Measurements from ENCODE around the gene RBBP4. TPM values are rescaled to one million over a fixed set of nuclear protein-coding genes. Genes with fewer than 3 reads are reported as not detected.
"Not testable (repeated sequence)": the region's sequence is repeated elsewhere in the genome, so short reads cannot be mapped to it uniquely, and the experiment has no call there.

RBBP4 gene
- total RNA-seq, 1 donor from 2014 or later: 186 TPM

DNA sequence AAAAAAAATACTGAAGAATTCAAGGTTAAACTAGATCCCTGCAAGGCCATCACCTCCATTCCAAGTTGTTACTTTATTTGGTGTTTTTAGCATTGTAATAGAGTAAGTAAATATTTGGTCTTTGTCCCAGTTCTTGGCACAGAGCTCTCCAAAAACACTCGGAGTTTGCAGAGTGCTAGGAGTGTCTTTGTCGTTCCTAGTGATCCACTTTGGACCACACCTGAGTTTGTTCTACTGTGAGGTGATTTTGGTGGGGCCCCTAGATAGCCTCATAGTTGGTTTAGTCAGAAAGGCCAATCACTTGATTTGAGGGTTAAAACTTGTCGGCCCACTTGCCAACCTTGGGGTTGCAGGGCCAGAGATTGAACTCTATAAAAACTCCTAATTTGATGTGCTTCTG is 25.9 kb downstream of the RBBP4 start:
- Histone ChIP-seq H3K79me2 (ENCODE audit: insufficient read depth, low read length) (peaks cover 5% of the 10 kb centered on the region), H3K4me1 (ENCODE audit: insufficient read depth, low read length) (no peaks in the 10 kb centered on the region), H3K4me3 (ENCODE audit: insufficient read depth, low read depth, low read length) (no peak overlapping the region), H3K9ac (ENCODE audit: low read length) (no peak overlapping the region), H3K27ac (ENCODE audit: low read depth, low read length) (no peak overlapping the region), H3K36me3 (ENCODE audit: insufficient read depth, low read length) (peaks cover 61% of the 10 kb centered on the region), H3K9me3 (ENCODE audit: insufficient read depth, low read depth, low read length) (no peaks in the 10 kb centered on the region), H4K20me1 (ENCODE audit: insufficient read depth, low read length) (peaks cover 26% of the 10 kb centered on the region), H3K4me2 (ENCODE audit: low read length) (no peak overlapping the region), H2AFZ (ENCODE audit: low read depth, low read length) (no peak overlapping the region), H3K27me3 (ENCODE audit: insufficient read depth, low read length) (no peaks in the 10 kb centered on the region)
- Mint-ChIP-seq H3K27ac (ENCODE audit: unreplicated experiment) (no peak overlapping the region), H3K9me3 (ENCODE audit: unreplicated experiment) (no peaks in the 10 kb centered on the region), H3K4me3 (ENCODE audit: unreplicated experiment) (no peak overlapping the region), H3K36me3 (ENCODE audit: low read depth, unreplicated experiment) (peaks cover 22% of the 10 kb centered on the region), H3K4me1 (ENCODE audit: low read depth, unreplicated experiment) (no peaks in the 10 kb centered on the region), H3K27me3 (ENCODE audit: low read depth, unreplicated experiment) (no peaks in the 10 kb centered on the region)
- FAIRE-seq (no peak), DNase-seq (ENCODE audit: low read depth) (no peak)
- TF ChIP-seq EZH2 (IDR thresholded peaks at IDR 0.05; ENCODE audit: insufficient read depth, low read length): no peak
- no peak for TF ChIP-seq CTCF (IDR thresholded peaks at IDR 0.05; ENCODE audit: insufficient read depth, low read depth, low read length)

- not testable (repeated sequence) for H3K27ac ChIP-seq (ENCODE audit: low read depth, low read length); H3K4me2 ChIP-seq (ENCODE audit: low read length); H3K4me1 ChIP-seq (ENCODE audit: insufficient read depth, low read length); FAIRE-seq; H3K27me3 ChIP-seq (ENCODE audit: insufficient read depth, low read length); H3K4me1 Mint-ChIP-seq (ENCODE audit: low read depth, unreplicated experiment); H3K9me3 Mint-ChIP-seq (ENCODE audit: unreplicated experiment); H3K27me3 Mint-ChIP-seq (ENCODE audit: low read depth, unreplicated experiment); H3K27ac Mint-ChIP-seq (ENCODE audit: unreplicated experiment); H3K4me3 Mint-ChIP-seq (ENCODE audit: unreplicated experiment); H3K79me2 ChIP-seq (ENCODE audit: insufficient read depth, low read length); H3K9ac ChIP-seq (ENCODE audit: low read length); DNase-seq (ENCODE audit: low read depth); H3K9me3 ChIP-seq (ENCODE audit: insufficient read depth, low read depth, low read length); H2AFZ ChIP-seq (ENCODE audit: low read depth, low read length); H3K4me3 ChIP-seq (ENCODE audit: insufficient read depth, low read depth, low read length)
- peaks cover 43% of the 10 kb centered on the region for H4K20me1 ChIP-seq (ENCODE audit: insufficient read depth, low read length)
- H3K36me3 Mint-ChIP-seq (ENCODE audit: low read depth, unreplicated experiment): peaks cover 20% of the 10 kb centered on the region
- peaks cover 62% of the 10 kb centered on the region for H3K36me3 ChIP-seq (ENCODE audit: insufficient read depth, low read length)
Observed at GRCh38 chr1:32679993-32680392, 29.0 kb downstream of the RBBP4 start.

DNA sequence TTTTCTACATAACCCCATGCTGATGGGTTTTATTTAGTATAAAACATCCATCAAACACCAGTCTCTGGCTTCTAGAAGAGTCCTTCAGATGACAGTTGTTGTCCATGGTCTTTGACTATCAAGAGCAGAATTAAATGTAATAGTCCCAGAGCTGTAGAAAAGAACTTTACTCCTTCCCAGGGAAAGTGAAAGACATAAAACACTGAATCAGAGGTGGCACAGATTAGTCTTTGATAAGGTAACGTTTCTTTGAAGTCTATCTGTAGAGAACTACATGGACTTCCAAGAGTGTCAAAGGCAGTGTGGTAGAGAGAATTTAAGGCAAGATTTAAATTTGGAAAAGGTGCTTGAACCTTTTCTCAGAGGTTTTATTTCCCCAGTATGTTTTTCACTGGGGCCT is 29.6 kb downstream of the RBBP4 start:
- H3K4me1 ChIP-seq (ENCODE audit: insufficient read depth, low read length): no peaks in the 10 kb centered on the region
- H3K27me3 ChIP-seq (ENCODE audit: insufficient read depth, low read length): no peaks in the 10 kb centered on the region
- no peak for DNase-seq (ENCODE audit: low read depth)
- H3K4me3 ChIP-seq (ENCODE audit: insufficient read depth, low read depth, low read length): no peak overlapping the region
- H3K4me2 ChIP-seq (ENCODE audit: low read length): no peak overlapping the region
- Mint-ChIP-seq H3K27ac (ENCODE audit: unreplicated experiment) (no peak overlapping the region), H3K4me3 (ENCODE audit: unreplicated experiment) (no peak overlapping the region), H3K4me1 (ENCODE audit: low read depth, unreplicated experiment) (no peaks in the 10 kb centered on the region), H3K36me3 (ENCODE audit: low read depth, unreplicated experiment) (peaks cover 20% of the 10 kb centered on the region), H3K9me3 (ENCODE audit: unreplicated experiment) (no peaks in the 10 kb centered on the region), H3K27me3 (ENCODE audit: low read depth, unreplicated experiment) (no peaks in the 10 kb centered on the region)
- TF ChIP-seq EZH2 (IDR thresholded peaks at IDR 0.05; ENCODE audit: insufficient read depth, low read length) (no peak), CTCF (IDR thresholded peaks at IDR 0.05; ENCODE audit: insufficient read depth, low read depth, low read length) (no peak)
- peaks cover 50% of the 10 kb centered on the region for H4K20me1 ChIP-seq (ENCODE audit: insufficient read depth, low read length)
- FAIRE-seq: no peak
- H3K36me3 ChIP-seq (ENCODE audit: insufficient read depth, low read length): peaks cover 69% of the 10 kb centered on the region
- H2AFZ ChIP-seq (ENCODE audit: low read depth, low read length): no peak overlapping the region
- peaks cover 11% of the 10 kb centered on the region for H3K79me2 ChIP-seq (ENCODE audit: insufficient read depth, low read length)
- no peaks in the 10 kb centered on the region for H3K9me3 ChIP-seq (ENCODE audit: insufficient read depth, low read depth, low read length)
- H3K27ac ChIP-seq (ENCODE audit: low read depth, low read length): no peak overlapping the region
- no peak overlapping the region for H3K9ac ChIP-seq (ENCODE audit: low read length)
